Measurements from ENCODE around the gene CHD5.

DNA sequence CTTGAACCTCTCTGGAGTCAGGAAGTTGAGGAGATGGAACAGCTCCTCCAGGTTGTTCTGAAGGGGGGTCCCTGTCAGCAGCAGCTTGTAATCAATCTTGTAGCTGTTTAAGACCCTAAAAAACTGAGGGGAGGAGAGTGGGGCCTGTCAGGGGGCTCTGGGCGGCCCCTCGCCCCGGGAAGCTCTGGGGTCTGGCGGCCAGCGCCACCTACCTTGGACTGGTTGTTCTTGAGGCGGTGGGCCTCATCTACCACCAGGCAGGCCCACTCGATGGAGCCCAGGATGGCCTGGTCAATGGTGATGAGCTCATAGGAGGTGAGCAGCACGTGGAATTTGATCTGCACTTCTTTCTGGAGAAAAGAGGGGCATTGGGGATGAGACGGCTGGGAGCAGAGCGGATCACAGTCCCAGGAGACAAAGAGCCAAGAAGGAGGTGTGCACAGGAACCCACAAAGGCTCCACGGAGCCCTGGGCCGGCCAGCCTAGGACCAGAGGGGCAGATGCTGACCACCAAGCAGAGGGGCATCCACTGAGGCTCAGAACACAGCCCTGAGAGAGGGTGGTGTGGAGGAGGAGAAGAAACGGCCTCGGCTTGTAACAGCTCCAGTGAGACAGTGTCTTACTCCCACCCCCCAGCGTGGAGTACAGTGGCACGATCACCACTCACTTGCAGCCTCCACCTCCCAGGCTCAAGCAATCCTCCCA is 43.5 kb downstream of the CHD5 start:
- TF ChIP-seq CTCF (IDR thresholded peaks at IDR 0.05) (no peak), TCF7L2 (IDR thresholded peaks at IDR 0.05; ENCODE audit: low read depth, low read length) (no peak)
